Ecto neural progenitor cell (in vitro differentiated cells): Measurements from ENCODE around the gene ADM.
A peak's percentile ranks its signal among the peaks of the same experiment; 100 is the strongest.
"Not testable (repeated sequence)": the region's sequence is repeated elsewhere in the genome, so short reads cannot be mapped to it uniquely, and the experiment has no call there.

Experiments
- DNase-seq: peaks from one replicate; pipeline ENCODE4 v3.0.0-alpha.2; 2018; ENCODE audit warnings: low spot score

The ADM gene, protein sequence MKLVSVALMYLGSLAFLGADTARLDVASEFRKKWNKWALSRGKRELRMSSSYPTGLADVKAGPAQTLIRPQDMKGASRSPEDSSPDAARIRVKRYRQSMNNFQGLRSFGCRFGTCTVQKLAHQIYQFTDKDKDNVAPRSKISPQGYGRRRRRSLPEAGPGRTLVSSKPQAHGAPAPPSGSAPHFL

DNA sequence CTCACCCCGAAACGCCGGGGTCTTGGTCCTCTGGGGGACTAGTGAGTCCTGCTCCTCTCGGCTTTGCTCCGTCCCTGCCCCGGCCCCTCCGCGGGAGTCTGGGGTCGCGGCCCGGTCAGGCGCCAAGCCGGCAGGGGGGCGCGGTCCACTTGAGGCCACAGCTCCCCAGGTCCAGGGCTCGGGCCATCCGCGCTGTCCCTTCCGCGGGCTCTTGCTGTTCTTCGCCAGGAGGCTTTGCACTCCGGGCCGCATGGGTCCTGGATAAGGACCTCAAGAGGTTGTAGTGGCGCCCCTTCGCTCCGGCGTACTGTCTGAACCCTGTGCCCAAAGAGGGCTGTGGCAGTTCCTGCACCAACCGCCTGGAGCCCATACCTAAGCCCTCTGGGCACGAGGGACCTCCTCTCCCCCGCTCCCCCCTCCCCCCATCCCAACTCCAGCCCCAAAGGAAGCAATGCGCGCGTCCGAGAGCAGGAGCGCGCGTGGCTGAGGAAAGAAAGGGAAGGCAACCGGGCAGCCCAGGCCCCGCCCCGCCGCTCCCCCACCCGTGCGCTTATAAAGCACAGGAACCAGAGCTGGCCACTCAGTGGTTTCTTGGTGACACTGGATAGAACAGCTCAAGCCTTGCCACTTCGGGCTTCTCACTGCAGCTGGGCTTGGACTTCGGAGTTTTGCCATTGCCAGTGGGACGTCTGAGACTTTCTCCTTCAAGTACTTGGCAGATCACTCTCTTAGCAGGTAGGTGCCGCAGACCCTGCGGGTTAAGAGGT is at the start of gene ADM:
Gene ADM, plus strand, starts transcription at position 579 of the 767 bp plus-strand sequence. CDS start 628 bp downstream, outside the sequence.
- peak; percentile 85 for DNase-seq

DNA sequence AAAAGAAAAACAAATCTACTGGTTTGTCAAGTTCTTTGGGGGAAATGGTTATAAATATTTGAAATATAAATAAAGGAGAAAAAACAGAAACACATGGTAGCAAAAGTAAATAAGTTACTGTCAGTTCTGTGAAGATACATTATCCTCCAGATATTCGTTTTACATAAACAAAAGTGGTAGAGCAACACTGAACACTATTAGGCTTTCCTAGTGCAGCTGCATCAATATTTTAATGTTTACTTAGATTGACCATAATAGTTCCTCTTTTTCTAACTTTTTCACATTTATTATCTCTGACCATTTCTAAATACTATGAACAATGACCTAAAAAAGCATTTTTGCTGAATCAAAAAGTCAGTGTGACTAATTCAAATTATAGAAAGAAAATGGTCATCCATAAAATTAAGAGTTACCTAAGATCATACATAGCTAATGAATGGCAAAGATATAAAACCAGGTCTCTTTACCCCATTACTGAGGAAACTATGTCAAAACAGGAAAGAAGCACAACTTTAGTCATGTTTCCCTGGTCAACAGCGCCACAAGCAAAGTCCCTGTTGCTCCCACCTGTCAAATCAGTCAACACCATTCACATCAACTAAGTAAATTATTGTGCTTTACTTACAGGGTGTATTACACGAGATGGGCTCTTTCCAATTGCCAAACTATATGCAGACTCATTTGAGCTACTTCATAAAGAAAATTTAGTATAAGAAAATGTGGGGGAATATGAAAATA is 49.3 kb upstream of the ADM start:
- no peak for DNase-seq

DNA sequence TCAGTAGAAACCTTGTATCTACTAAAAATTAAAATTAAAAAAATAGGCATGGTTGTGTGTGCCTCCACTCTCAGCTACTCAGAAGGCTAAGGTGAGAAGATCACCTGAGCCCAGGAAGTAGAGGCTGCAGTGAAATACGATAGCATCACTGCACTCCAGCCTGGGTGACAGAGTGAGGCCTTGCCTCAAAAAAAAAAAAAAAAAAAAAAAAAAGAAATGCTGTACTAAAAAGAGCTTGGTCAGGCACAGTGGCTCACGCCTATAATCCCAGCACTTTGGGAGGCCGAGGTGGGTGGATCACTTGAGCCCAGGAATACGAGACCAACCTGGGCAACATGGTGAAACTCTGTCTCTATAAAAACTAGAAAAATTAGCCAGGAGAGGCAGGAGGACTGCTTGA is 47.4 kb upstream of the ADM start:
- no peak for DNase-seq

DNA sequence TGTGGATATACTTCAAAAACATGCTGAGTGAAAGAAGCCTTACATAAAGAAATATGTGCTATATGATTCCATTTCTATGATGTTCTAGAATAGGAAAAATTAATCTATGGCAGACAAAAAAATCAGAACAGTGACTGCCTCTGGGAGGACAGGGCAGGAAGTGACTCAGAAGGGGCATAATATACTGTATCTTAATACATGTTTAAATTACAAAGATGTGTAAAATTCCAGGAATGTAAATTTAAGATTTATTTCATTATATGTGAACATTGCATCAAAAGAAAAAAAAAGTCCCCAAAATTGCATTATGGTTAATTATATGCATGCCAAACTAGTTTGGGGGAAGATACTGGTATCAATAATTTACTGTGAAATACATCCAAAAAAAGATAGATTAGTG is 43.1 kb upstream of the ADM start:
- no peak for DNase-seq

DNA sequence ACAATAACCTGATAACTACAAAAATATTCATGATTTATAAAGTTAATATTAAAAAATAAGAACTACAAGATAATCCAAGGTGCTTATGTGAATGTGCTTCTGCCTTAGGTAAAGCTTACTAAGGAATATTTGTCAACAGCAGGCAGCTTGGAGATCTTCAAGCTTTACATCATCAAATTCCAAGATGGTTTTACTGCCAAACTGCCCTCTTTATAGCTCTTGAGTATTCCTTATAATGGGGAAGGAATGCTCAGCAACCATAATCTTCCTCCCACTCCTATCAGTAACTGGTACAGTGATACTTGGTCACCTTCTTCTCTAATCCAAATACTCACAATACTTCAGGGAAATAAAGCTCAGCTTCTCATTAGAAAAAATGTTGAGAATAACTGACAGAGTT is 40.9 kb upstream of the ADM start:
- no peak for DNase-seq

DNA sequence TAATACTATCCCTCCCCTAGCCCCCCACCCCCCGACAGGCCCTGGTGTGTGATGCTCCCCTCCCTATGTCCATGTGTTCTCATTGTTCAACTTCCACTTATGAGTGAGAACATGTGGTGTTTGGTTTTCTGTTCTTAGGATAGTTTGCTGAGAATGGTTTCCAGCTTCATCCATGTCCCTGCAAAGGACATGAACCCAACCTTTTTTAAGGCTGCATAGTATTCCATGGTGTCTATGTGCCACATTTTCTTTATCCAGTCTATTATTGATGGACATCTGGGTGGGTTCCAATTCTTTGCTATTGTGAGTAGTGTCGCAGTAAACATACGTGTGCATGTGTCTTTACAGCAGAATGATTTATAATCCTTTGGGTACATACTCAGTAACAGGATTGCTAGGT is 40.2 kb upstream of the ADM start:
- not testable (repeated sequence) for DNase-seq

DNA sequence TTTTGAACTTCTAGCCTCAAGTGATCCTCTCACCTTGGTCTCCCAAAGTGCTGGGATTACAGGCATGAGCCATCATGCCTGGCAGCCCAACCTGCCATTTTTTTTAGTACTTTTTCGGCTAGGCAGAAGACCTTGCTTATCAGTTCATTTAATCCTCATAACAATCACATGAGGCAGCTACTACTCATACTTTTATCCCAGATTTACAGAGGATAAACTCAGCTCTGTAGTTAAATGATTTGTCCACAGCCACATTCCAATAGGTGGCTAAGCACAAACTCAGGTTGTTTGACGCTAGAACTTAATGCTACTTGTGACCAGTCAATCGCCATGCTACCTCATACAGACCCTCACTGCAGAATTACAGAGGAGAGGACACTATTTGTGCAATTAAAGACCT is 38.9 kb upstream of the ADM start:
- no peak for DNase-seq

DNA sequence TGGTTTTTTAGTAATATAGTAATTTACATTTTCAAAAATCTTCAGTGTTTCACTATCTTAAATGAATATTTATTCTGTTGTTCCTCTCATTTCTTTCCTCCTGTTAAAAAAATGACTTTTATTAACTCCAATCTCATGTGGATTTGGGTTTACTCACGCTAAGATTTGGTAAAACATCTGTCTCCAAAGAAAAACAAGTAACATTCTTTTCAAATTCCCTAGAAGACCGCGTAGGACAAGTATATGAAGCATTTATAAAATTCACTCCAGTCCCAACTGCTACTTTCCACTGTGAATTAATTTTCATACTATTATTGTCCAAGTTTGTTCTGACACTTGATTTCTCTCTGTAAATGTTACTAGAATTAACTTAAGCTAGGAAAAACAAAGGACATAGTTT is 37.1 kb upstream of the ADM start:
- DNase-seq, result no peak

DNA sequence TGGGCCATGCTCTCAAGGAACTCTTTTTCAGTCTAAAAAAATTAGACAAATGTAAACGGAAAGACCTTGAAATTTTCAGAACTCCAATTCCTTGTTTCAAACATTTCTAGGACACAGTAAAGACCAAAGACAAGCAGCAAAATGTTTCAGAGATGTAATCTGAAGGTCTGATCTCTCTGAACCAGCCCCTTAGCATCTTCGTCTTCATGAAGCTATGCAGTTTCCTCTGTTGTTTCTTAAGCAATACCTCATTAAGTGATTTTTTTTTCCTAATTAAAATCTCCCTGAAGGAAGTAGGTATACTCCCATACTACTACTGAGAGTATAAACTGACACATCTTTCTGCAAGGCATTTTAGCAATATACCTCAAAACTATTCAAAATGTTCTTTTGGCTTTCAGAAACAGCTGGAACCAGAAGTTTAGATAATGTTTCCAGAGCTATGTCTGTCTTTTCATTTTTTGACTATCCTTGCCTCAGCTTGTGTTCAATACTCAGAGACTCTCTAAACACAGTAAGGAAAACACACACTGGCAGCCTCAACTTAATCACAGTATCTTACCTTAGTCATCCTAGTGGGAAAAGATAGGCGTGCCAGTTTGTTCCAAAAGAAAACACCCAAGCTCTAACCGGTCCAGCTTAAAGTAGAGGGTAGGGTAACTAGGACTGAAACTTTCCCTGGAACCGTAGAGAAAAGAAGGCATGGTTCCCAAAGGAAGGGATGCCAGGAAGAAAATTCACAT is 36.0 kb upstream of the ADM start:
- DNase-seq, result no peak

DNA sequence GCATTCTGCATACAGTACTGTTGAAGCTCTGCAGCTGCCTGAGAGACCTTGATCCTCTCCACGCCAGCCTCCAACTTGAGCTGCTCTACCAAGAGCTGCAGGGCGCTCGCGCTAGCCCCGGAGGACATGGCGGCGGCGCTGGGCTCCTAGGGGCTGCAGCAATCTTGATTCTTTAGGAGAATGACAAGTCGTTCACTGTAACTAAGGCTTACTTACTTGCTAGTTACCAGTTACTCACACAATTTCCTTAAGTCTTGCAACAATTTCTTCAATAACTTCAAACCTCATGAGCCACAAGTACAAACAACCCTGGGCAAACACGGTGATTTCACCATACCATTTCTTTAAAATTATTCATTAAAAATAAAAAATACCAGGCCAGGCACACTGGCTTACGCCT is 32.7 kb upstream of the ADM start:
- no peak for DNase-seq

DNA sequence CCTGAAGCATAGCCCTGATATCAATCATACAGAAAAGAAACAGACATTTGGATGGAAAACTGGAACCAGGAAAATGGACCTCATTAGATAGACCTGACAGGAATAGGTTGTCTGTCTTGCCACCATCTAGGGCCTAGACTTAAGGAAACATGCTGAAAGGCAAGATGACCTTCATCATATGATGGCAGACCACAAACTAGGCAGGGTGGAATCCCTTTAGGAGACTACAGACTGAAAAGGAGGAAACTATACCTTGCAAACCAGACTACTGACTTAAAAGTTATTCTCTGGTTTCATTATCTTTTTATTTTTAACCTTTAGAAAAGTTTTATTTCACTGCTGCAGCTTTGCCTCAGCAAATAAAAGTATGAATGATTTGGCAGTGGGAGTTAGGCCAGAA is 31.1 kb upstream of the ADM start:
- no peak for DNase-seq

DNA sequence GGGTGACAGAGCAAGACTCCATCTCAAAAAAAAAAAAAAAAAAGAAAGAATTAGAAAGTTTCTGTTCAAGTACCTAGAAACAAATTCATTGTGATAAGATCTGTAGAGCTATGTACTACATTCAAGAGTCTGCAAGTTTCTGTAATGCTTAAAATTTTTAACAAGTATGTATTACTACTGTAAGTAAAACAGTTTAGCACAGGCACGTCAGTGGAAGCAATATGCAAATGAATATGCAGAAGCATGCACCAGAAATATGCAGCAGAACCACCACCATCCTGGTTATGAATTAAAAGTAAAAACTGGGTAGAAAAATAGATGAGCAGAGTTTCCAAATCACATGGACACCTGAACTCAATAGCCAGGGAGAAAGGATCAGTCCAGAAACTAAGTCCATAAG is 30.1 kb upstream of the ADM start:
- DNase-seq, result no peak

DNA sequence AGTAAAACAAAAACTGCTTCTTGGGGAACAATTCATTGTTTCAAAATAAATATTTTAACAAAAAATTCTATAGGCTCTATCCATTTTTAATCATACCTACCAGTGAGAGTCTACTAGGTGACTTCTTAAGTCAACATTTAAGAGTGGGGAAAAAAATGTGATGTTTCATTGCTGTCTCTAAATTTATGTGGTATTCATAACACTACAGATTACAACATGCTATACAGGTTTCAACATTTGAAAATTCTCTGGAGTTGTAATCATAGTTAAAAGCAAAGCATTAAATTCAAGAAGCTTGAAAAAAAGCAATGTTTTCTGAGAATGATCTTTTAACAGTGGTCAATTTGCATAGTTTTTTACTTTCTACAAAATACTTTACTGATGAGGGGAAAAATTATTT is 29.2 kb upstream of the ADM start:
- no peak for DNase-seq

DNA sequence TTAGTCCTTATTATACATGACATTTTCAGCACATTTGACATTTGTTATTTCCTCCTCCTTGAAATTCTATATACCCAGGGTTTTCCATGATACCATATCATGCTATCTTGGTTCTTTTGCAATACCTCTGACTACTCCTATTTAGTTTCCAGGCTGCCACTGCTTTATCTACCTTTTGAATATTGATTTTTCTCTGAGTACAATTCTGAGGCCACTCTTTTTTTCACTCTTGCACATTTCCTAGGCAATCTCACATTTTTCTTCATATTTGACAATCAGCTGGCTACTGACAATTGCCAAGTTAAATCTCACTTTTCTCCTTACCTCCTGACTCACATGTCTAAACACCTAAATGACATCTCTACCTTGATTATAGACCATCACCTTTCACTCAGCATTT is 22.8 kb upstream of the ADM start:
- DNase-seq, result no peak

DNA sequence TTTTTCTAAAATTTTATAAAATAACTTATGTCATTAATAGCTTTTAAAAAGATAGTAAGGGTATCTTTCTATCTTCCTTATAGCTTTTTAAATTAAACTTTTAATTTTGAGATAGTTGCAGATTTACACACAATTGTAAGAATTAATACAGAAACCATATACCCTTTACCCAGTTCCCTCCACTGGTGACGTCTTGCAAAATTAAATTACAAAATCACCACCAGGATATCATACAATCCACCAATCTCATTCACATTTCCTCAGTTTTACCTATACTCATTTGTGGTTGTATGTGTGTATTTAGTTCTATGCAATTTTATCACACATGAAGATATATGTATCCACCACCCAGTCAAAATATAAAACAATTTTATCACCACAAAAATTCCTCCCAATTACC is 20.9 kb upstream of the ADM start:
- no peak for DNase-seq

DNA sequence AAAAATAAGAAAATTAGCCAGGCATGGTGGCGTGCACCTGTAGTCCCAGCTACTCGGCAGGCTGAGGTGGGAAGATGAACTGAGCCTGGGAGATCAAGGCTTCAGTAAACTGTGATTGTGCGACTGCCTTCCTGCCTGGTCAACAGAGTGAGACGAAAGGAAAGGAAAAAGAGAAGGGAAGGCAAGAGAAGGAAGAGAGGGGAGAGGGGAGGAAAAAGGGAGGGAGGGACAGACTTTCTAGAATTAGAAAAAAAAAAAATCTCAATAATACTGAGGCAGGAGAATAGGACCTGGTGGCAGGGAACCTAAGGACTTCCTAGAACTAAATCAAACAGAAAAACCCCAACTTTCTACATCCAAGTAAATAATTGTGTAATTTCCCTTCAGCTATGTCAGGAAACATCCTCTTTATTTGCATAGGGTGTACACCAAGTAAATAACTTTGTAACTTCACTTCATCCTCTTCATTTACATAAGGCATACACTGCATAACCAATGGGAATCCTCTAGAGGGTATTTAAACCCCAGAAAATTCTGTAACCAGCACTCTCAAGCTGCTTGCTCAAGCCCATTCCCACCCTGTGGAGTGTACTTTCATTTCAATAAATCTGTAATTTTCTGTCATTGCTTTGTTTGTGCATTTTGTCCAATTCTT is 19.6 kb upstream of the ADM start:
- no peak for DNase-seq

DNA sequence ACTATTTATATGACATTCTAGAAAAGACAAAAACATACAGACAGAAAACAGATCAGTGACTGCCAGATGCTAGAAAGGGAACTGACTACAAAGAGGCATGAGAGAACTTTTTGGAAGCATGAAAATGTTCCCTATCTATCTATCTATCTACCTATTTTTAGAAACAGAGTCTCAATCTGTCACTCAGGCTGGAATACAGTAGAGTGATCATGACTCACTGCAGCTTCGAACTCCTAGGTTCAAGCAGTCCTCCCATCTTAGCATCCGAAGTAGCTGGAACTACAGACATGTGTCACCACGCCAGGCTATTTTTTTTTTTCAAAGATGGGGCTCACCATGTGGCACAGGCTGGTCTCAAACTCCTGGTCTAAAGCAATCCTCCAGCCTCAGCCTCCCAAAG is 17.7 kb upstream of the ADM start:
- DNase-seq, result no peak

DNA sequence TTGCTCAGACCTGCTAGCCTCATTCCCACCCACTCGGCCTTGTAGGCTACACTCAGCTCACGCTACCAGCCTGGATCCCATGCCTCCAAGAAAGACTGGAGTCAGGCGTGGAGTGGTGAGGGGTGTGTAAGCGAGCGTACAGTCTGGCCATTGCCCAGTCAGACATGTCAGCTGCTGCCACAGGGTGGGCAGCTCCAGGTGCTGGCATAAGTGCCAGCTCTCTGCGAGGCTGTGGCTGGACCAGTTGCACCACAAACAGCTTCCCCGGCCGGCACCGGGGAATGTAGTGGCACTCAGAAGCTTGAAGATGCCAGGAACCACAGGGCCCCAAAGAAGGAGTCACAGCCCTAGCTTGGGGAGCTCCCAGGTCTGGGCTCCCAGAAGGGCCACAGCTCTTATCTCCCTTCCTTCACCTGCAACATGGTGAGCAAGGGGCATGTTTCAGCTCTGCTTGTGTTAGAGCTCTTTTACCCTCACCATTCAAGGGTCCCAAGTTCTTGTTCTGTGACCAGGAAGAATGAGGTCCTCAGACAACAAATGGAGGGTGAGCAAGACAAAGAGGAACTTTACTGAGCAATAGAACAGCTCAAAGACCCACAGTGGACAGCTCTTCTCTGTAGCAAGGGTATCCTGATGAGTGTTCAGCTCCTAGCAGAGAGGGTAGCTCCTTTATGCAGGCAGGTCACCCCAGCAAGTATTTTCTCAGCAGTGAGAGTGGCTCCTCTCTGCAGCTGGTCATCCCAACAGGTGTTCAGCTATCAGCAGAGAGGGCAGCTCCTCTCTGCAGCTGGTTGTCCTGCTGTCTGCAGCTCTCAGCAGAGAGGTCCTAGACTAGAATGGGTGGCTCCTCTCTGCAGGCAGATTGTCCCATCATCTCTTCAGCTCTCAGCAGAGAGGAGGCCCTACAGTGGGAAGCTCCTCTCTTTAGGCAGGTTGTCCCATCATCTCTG is 16.8 kb upstream of the ADM start:
- DNase-seq, result no peak

DNA sequence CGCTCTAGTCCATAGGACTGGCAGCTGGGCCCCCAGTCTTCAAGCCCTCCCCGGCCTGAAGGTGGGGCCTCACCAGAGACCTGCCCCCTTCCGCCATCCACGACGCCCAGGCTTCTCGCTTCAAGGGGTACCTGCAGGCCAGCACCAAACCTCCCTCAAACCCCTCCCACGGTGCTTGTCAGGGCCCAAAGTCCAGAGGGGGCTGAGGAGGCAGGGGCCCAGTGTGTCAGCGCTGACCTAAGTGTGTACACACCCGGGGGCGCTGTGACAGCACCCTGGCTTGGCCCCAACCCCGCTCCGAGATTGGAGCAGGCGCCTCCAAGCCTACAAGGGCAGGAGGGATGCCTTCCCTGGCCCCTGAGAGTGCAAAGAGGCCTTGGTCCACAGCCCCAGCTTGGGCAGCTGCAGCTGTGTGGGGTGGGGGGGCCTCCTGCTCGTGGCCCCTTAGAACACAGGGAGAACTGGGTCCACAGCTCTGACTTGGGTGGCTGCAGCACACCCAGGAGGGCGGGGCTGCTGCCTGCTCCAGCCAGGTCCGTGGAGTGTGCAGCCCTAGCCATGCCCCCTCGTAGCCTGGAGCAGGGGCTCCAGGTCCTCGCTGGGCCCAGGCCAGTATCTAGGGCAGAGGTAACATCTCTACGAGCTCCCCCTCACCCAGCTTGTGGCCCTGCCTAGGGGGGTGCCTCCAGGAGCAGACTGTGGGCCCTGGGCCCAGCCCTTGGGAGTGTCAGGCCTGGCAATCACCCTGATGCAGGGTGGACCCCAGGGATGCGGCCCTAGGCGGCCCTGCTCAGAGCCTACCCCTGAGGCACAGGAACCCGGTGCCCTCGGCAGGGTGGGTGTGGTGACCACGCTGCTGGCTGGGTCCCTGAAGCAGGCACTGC is 15.8 kb upstream of the ADM start:
- no peak for DNase-seq
